Spleen (tissue), 11 donors: Measurements from ENCODE around the gene KCNQ1. TPM values are rescaled to one million over a fixed set of nuclear protein-coding genes. Genes with fewer than 3 reads are reported as not detected.

ENCODE experiments used
- DNase-seq: peaks from one replicate; pipeline ENCODE4 v3.0.0-alpha.2; 2020
- H3K27ac ChIP-seq, 8 donors: fragments of 200-600 bp; sonication (generic) in 7 of 8; 1 replicate in 4 of 8; 2 replicates in 4 of 8; pipeline versions ENCODE4 v1.5.0 to v1.8.0; 2016 to 2021; ENCODE audit warnings: inconsistent platforms in 4 of 8, mild to moderate bottlenecking in 4 of 8, moderate library complexity in 1 of 8
- H3K27me3 ChIP-seq, 7 donors: fragments of 200-600 bp; sonication (generic) in 6 of 7; replicated peaks in 1 of 7; 1 replicate in 4 of 7; 2 replicates in 3 of 7; pipeline versions ENCODE4 v1.5.0 to v1.8.0; 2016 to 2021; ENCODE audit warnings: inconsistent platforms in 3 of 7, mild to moderate bottlenecking in 1 of 7
- H3K36me3 ChIP-seq, 6 donors: fragments of 200-600 bp; sonication (generic) in 5 of 6; 1 replicate in 4 of 6; 2 replicates in 2 of 6; pipeline versions ENCODE4 v1.5.0 to v1.8.0; 2016 to 2021; ENCODE audit warnings: inconsistent platforms in 2 of 6
- H3K4me1 ChIP-seq, 6 donors: fragments of 200-600 bp; sonication (generic) in 5 of 6; 1 replicate in 3 of 6; 2 replicates in 3 of 6; pipeline versions ENCODE4 v1.5.0 to v1.8.0; 2016 to 2021; ENCODE audit warnings: inconsistent platforms in 3 of 6
- H3K4me3 ChIP-seq, 8 donors: fragments of 200-600 bp; sonication (generic) in 7 of 8; 1 replicate in 4 of 8; 2 replicates in 4 of 8; pipeline versions ENCODE4 v1.5.0 to v1.8.0; 2016 to 2021; ENCODE audit warnings: inconsistent platforms in 4 of 8, mild to moderate bottlenecking in 4 of 8, moderate library complexity in 2 of 8
- H3K9me3 ChIP-seq, 8 donors: fragments of 200-600 bp; sonication (generic) in 7 of 8; 1 replicate in 4 of 8; 2 replicates in 4 of 8; pipeline versions ENCODE4 v1.5.0 to v1.8.0; 2016 to 2021; ENCODE audit warnings: inconsistent platforms in 4 of 8
- POLR2A ChIP-seq, 3 donors: fragments of 450-650 bp; IDR thresholded peaks; one replicate each; pipeline ENCODE4 v1.5.1; 2017; ENCODE audit warnings: antibody characterized with exemption in 3 of 3, mild to moderate bottlenecking in 1 of 3
- POLR2AphosphoS5 ChIP-seq, 3 donors: sonication (generic); formaldehyde crosslinking; IDR thresholded peaks; one replicate each; pipeline ENCODE4 v1.5.1; 2017; ENCODE audit warnings: antibody characterized with exemption in 3 of 3
- WGBS, 5 donors: extraction: QIAGEN DNeasy Blood & Tissue Kit in 3 of 5; methylation state at CpG; one replicate each; pipeline versions ENCODE4 v1.1.5 to v1.1.7; 2013 to 2018; 5-methylcytosine and 5-hydroxymethylcytosine counted together
- intact Hi-C: fragments of 100-400 bp; cut with DNase I; formaldehyde crosslinking; loops from one replicate; pipeline ENCODE4 v1.15.0; 2023; ENCODE audit warnings: low total_unique reads
- polyA plus RNA-seq, 3 donors: library from polyadenylated mRNA; stranded (reverse); fragments of 200-250 nt; gene quantifications; one replicate each; pipeline ENCODE4 v1.2.1, GENCODE V29; 2013
- total RNA-seq, 7 donors: library from RNA; depleted of rRNA in 3 of 7; stranded (reverse); fragments of >200 nt in 3 of 7; fragmentation: NEBNext Ultra II Directional in 4 of 7; extraction: Animal tissue kit (Norgen Biotek cat#: 25700) in 4 of 7; gene quantifications; one replicate each; pipeline versions ENCODE4 v1.1.0 to v1.2.1, GENCODE V29; 2016 to 2021
- TF ChIP-seq, protein P1 (sequence below), 11 experiments: fragments of 200-600 bp in 7 of 11; fragments of 450-650 bp in 4 of 11; sonication (generic) in 4 of 11; IDR thresholded peaks in 8 of 11; conservative IDR thresholded peaks in 3 of 11; 1 replicate in 7 of 11; 2 replicates in 4 of 11; pipeline versions ENCODE4 v1.4.0 to v1.8.0; 2016 to 2021; ENCODE audit warnings: antibody characterized with exemption in 11 of 11, inconsistent platforms in 4 of 11, mild to moderate bottlenecking in 1 of 11
- donor health status: healthy with polysubstance abuse.
- donor health status: DM: no; HTN: no; CAD: no; lungs with moderate emphysema.
- donor health status: DM: no; HTN: no; CAD: no.
- donor health status: Bipolar disorder and iron deficiency.
- donor health status: healthy.
- donor health status: DM: no; HTN: no; CAD: no.
- donor health status: DM: yes; HTN: yes; CAD: no.

KCNQ1 gene
- total and polyA plus RNA-seq, 10 donors: 3.3 to 21.6 (median 13.5) TPM

GRCh38 chr11:2741006-2741376, 296.2 kb downstream of the KCNQ1 start:
- no peak overlapping the region for H3K4me3 ChIP-seq
- no peaks in the 10 kb centered on the region for H3K36me3 ChIP-seq
- H3K27me3 ChIP-seq: no peaks in the 10 kb centered on the region
- TF ChIP-seq, protein P1, sequence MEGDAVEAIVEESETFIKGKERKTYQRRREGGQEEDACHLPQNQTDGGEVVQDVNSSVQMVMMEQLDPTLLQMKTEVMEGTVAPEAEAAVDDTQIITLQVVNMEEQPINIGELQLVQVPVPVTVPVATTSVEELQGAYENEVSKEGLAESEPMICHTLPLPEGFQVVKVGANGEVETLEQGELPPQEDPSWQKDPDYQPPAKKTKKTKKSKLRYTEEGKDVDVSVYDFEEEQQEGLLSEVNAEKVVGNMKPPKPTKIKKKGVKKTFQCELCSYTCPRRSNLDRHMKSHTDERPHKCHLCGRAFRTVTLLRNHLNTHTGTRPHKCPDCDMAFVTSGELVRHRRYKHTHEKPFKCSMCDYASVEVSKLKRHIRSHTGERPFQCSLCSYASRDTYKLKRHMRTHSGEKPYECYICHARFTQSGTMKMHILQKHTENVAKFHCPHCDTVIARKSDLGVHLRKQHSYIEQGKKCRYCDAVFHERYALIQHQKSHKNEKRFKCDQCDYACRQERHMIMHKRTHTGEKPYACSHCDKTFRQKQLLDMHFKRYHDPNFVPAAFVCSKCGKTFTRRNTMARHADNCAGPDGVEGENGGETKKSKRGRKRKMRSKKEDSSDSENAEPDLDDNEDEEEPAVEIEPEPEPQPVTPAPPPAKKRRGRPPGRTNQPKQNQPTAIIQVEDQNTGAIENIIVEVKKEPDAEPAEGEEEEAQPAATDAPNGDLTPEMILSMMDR (IDR thresholded peaks at IDR 0.05 in 8 of 11, conservative IDR thresholded peaks at IDR 0.05 in 3 of 11): no peak
- peak; percentile 64 for DNase-seq
- H3K27ac ChIP-seq: peak overlapping the region in 2 of 8 donors; percentile 11
- H3K4me1 ChIP-seq: peaks cover 0 to 13% (median 2%) of the 10 kb centered on the region in 6 donors
- no peaks in the 10 kb centered on the region for H3K9me3 ChIP-seq
- WGBS, 5 donors: 80 to 89% (median 83%) methylated on average over 7 of the region's 7 CpGs
- intact Hi-C loops: no loop called here

GRCh38 chr11:2741377-2742131, 296.7 kb downstream of the KCNQ1 start:
- Histone ChIP-seq H3K4me3 (no peak overlapping the region), H3K9me3 (no peaks in the 10 kb centered on the region), H3K27ac (peak overlapping the region in 2 of 8 donors; percentile 11 to 31), H3K4me1 (peaks cover 0 to 13% (median 2%) of the 10 kb centered on the region in 6 donors), H3K27me3 (no peaks in the 10 kb centered on the region), H3K36me3 (no peaks in the 10 kb centered on the region)
- 36 to 62% (median 54%) methylated on average over 18 of the region's 18 CpGs for WGBS, 5 donors
- TF ChIP-seq POLR2AphosphoS5 (IDR thresholded peaks at IDR 0.05) (peak in 2 of 3 donors; percentile 42 to 62), POLR2A (IDR thresholded peaks at IDR 0.05) (no peak)
- TF ChIP-seq, protein P1 (IDR thresholded peaks at IDR 0.05 in 8 of 11, conservative IDR thresholded peaks at IDR 0.05 in 3 of 11): no peak
- DNase-seq: peak; percentile 64
- intact Hi-C loops: no loop called here

GRCh38 chr11:2742201-2742600, 297.4 kb downstream of the KCNQ1 start:
- Histone ChIP-seq H3K4me1 (peaks cover 0 to 13% (median 2%) of the 10 kb centered on the region in 6 donors), H3K27ac (peak overlapping the region in 1 of 8 donors; percentile 31), H3K4me3 (no peak overlapping the region), H3K36me3 (no peaks in the 10 kb centered on the region), H3K27me3 (no peaks in the 10 kb centered on the region), H3K9me3 (no peaks in the 10 kb centered on the region)
- TF ChIP-seq POLR2A (IDR thresholded peaks at IDR 0.05) (no peak), POLR2AphosphoS5 (IDR thresholded peaks at IDR 0.05) (no peak)
- TF ChIP-seq, protein P1 (IDR thresholded peaks at IDR 0.05 in 8 of 11, conservative IDR thresholded peaks at IDR 0.05 in 3 of 11): no peak
- intact Hi-C loops: no loop called here
- peak; percentile 67 for DNase-seq
- 86 to 99% (median 95%) methylated on average over 4 to 5 of the region's 5 CpGs for WGBS, 5 donors

- TF ChIP-seq POLR2AphosphoS5 (IDR thresholded peaks at IDR 0.05): no peak
- TF ChIP-seq, protein P1 (IDR thresholded peaks at IDR 0.05 in 8 of 11, conservative IDR thresholded peaks at IDR 0.05 in 3 of 11): no peak
- TF ChIP-seq POLR2A (IDR thresholded peaks at IDR 0.05): no peak
- H3K27me3 ChIP-seq: no peaks in the 10 kb centered on the region
- no peak overlapping the region for H3K27ac ChIP-seq
- H3K36me3 ChIP-seq: no peaks in the 10 kb centered on the region
- DNase-seq: peak; percentile 64
- peaks cover 0 to 13% (median 2%) of the 10 kb centered on the region in 6 donors for H3K4me1 ChIP-seq
- 87 to 95% (median 90%) methylated on average over 18 to 20 of the region's 20 CpGs for WGBS, 5 donors
- no peaks in the 10 kb centered on the region for H3K9me3 ChIP-seq
- intact Hi-C loops: no loop called here
- H3K4me3 ChIP-seq: no peak overlapping the region
Measured at GRCh38 chr11:2742611-2743426, 298.0 kb downstream of the KCNQ1 start.
